NCI-H526 (cell line): ENCODE measurements around the gene PERP.

Experiments
- DNase-seq, 2 experiments: peaks; one replicate each; lab custom pipeline; 2025; lab: John Stamatoyannopoulos, UW

PERP gene

DNA sequence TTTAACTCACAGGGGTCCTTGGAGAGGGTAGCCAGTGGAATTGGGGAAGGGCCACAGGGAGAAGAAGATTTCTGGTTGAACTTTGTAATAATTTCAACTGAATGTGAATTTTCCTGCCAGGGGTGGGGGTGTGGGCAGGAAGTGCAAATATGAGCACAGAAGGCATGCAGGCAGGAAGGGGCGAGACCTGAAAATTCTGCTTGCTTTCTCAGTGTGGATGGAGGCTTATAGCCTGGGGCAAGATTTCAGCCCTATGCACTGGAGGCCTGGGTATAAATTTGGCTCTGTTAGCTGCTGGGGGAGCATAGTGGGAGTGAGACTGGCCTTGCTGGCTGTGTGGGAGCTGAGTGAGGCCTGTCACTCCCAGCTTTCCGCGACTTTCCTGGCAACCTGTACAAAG, 54.4 kb downstream of the PERP start:
- DNase-seq, result no peak

DNA sequence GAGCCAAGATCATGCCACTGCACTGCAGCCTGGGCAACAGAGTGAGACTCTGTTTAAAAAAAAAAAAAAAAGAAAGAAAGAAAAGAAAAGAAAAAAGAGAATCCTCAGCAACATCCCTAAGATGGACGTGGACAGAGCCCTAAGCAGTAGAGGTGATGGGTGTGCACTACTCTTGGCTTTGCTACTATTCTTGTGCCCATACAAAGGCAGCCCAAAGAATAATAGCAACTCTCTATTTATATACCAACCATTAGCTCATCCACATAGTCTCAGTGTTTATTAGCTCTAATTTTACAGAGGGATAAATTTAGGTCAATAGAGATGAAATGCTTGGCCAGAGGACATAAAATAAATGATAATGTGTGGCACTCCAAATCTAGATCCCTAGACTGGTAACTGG, 62.2 kb downstream of the PERP start:
- DNase-seq, result no peak

DNA sequence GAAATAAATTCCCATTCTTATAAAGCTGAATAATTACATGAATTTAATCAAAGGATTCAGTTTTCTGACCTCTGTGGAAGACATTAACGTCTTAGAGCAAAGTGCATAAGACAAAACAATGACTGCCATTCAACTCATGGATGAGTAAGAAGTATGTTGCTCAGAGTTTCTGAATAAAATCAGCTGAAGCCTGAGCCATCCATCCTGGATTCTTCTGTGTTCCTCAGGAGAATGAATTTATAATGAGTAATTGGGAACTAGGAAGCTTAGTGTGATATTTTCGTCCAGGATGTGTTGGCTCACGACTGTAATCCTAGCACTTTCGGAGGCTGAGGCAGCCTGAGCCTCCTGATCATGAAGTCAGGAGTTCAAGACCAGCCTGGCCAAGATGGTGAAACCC, 62.8 kb downstream of the PERP start:
- no peak for DNase-seq
